G401.6 (cell line): Measurements from ENCODE around the gene ZCCHC10.
A peak's percentile ranks its signal among the peaks of the same experiment; 100 is the strongest.
"Not testable (repeated sequence)": the region's sequence is repeated elsewhere in the genome, so short reads cannot be mapped to it uniquely, and the experiment has no call there.

Experiments
- FAIRE-seq: peaks from 2 replicates; lab custom pipeline; 2012; peaks lifted over from hg19 to GRCh38; lab: Jason Lieb, UNC

The ZCCHC10 gene

GRCh38 chr5:133025804-133026663, at the start of gene ZCCHC10:
TSS of gene ZCCHC10 (minus strand) at chr5:133026549. CDS start at chr5:133026537, 12 bp downstream.
- FAIRE-seq = no peak

GRCh38 chr5:133075572-133076536, 49.5 kb upstream of the ZCCHC10 start:
- FAIRE-seq = peak; percentile 6

- FAIRE-seq = no peak
These were observed 45.7 kb upstream of the ZCCHC10 start for GRCh38 chr5:133072021-133072420.

- no peak for FAIRE-seq
These were observed 39.7 kb upstream of the ZCCHC10 start for GRCh38 chr5:133066045-133066444.

GRCh38 chr5:133065471-133065870, 39.1 kb upstream of the ZCCHC10 start:
- FAIRE-seq = no peak

- FAIRE-seq = no peak
These were observed 37.6 kb upstream of the ZCCHC10 start for GRCh38 chr5:133063965-133064364.

GRCh38 chr5:133062276-133062675, 35.9 kb upstream of the ZCCHC10 start:
- no peak for FAIRE-seq

- no peak for FAIRE-seq
These were observed 33.3 kb upstream of the ZCCHC10 start for GRCh38 chr5:133059621-133060020.

DNA sequence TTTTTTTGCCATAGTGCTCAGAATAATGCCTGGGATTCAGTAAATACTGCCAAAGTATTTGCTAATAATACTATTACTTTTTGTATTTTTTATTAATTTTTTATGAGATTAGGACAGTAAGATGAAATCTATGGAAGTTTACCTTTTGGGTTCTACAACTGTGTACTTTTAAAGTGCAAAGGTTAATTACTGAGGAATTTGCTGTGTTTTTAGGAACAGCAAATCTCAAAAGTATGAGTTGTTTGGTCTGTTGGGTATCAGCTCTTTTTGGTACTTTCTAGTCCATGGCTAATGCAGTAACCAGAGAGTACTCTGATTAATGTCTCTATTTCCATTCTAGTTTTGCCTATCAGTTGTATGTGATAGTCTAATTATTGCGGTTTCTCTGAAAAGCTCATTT, 30.5 kb upstream of the ZCCHC10 start:
- no peak for FAIRE-seq

- no peak for FAIRE-seq
These were observed 28.5 kb upstream of the ZCCHC10 start for GRCh38 chr5:133054697-133055471.

DNA sequence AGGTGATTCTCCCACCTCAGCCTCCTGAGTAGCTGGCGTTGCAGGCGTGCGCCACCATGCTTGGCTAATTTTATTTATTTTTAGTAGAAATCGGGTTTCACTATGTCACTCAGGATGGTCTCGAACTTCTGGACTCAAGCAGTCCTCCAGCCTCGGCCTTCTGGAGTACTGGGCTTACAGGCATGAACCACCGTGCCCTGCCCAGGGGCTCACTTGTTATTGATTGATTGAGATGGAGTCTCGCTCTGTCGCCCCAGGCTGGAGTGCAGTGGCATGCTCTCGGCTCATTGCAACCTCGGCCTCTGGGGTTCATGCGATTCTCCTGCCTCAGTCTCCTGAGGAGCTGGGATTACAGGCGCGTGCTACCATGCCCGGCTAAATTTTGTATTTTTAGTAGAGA, 27.1 kb upstream of the ZCCHC10 start:
- FAIRE-seq = no peak

DNA sequence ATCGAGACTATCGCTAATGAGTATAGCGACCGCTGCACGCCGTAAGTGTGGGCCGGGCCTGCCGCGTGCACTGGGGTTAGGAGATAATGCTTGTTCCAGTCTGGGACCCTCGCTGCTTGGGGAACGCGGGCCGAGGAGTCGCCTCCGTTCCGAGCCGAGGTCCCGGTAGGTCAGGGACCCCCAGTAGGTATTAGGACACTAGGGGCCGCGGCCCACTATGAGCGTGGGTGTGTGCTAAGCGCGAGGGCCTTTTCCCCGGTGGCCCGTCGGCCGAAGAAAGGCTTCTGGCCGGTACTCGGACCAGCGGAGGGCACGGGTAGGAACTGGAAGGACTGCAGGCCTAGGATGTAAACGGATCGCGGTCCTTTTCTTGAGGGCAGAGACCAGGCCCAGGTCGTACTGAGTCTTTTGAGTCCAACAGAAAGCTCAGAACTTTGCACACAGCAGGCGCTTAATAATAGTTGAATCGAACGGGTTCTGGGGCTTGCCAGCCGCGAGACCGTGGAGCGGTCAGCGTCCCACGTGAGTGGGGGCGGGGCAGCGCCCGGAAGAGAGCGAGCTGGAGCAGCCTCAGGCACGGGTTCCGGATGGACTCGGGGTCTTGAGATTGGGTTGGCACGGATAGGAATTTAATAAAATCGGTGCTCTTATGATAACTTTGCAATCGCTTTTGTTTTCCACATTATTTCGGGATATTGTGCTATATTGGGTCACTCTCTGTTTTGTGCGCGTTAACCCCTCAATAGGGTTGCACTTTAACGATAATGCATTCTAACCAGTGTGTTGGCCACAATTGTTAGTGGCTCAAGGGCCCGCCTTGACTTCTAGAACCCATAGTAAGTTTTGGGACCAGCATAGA, 26.2 kb upstream of the ZCCHC10 start:
- no peak for FAIRE-seq

DNA sequence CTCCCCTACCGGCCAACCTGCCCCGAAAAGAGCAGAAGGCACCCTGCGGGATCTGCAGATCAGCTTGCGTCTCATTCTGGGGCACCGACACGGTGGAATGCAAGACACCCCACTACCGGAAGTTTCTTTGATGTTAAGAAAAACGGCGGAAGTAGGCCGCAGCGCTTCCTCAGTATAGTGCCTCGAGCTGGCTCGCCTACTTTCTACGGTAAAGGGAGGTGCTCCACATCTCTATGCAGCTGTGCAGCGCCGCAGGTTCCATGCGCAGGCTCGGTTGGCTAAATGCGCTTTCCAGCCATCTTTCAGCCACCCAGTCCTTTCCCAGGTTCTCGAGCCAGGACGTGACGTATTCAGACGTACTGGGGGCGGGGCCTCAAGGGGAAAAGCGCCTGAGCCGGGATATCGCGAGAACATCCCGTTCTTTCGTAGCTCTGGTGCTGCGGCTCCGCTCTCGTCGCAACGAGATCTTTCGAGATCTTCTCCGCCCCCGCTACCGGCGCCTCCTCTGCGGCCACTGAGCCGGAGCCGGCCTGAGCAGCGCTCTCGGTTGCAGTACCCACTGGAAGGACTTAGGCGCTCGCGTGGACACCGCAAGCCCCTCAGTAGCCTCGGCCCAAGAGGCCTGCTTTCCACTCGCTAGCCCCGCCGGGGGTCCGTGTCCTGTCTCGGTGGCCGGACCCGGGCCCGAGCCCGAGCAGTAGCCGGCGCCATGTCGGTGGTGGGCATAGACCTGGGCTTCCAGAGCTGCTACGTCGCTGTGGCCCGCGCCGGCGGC, 25.4 kb upstream of the ZCCHC10 start, which contains the start of gene HSPA4:
Gene HSPA4, plus strand, starts transcription at position 472 of the 775 bp plus-strand sequence. Its CDS starts 238 bp downstream, at position 710.
- peak; percentile 96 for FAIRE-seq

DNA sequence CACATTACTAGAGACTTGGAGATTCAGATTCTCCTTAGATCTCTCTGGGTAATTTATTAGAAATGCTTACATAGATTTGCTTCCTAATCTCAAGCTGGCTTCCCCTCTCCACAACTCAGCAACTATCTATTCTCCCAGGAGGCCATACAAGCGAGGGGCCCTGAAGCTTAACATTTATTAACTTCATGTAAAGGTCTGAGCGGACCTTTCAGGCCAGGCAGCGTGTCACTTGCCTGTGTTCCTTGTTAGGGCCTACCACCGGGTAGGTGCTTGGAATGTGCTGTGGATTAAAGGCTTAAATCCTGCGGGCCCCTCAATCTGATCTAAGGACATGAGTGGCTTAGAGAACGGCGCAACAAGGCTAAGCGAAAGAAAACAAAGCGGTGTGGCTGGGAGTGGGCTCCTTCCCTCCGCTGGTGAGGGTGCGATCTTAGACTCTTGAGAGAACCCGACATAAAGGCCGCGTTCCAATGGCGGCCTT, 24.8 kb upstream of the ZCCHC10 start:
- FAIRE-seq = no peak

GRCh38 chr5:133050521-133050920, 24.2 kb upstream of the ZCCHC10 start:
- FAIRE-seq = no peak

- FAIRE-seq = no peak
These were observed 23.3 kb upstream of the ZCCHC10 start for GRCh38 chr5:133049726-133050048.

DNA sequence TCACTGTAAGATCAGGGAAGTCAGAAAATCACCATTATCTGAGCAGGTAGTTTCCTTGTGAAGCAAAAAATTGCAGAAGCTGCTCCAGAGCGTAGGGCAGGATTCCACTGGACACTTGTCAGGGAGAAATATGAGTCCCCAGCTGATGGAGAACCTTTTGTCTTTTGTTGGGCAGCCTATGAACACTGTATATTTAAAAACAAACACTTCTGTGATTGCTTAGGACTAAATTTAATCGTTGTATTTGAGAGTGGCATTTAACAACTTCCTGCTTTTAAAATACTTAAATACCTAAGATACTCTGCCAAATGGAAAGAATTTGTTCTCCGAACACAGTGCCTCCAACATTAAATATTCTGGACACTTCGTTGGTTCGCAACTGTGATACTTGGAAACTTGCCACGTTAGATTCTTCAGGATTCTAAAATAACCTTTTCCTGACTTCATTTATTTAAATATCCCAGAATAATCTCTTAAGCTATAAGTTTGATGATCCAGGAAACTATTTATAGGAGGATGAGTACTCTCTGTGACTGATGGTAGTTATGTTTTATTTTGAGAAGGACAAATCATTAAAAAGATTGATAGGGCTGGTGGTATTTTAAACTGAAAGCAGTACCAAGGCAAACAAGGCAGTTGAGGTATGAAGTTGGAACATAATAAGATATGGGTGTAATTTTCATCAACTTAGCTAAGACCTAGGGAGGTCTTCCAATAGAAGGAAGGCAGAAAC, 22.8 kb upstream of the ZCCHC10 start:
- no peak for FAIRE-seq

GRCh38 chr5:133047404-133047803, 21.1 kb upstream of the ZCCHC10 start:
- no peak for FAIRE-seq

DNA sequence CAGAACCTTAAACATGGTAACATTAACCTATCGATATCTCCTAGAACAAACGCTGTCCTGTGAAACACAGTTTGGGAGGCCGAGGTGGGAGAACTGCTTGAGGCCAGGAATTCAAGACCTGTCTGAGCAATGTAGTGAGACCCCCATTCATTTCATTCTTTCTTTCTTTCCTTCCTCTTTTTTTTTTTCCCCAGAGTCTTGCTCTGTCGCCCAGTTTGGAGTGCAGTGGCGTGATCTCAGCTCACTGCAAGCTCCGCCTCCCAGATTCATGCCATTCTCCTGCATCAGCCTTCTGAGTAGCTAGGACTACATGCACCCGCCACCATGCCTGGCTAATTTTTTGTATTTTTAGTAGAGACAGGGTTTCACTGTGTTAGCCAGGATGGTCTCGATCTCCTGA, 20.2 kb upstream of the ZCCHC10 start:
- not testable (repeated sequence) for FAIRE-seq

- no peak for FAIRE-seq
These were observed 15.6 kb upstream of the ZCCHC10 start for GRCh38 chr5:133041910-133042309.
